PC-3 (cell line): ENCODE results near the gene BMP2. TPM values are rescaled to one million over a fixed set of nuclear protein-coding genes. Genes with fewer than 3 reads are reported as not detected.

Experiments used
- ATAC-seq: fragments of 200-7000 bp; cut with Tn5 transposase; 2 replicates; pipeline ENCODE4 v1.9.1; 2020; ENCODE audit warnings: mild to moderate bottlenecking, moderate library complexity
- BruUV-seq: library from RNA; stranded (reverse); fragments of 400-500 nt; replicated peaks from 2 replicates; lab custom pipeline; 2021; lab: Mats Ljungman, UMichigan
- CTCF ChIA-PET: fragments of 300-600 bp; sonication (Branson Sonifier 250); formaldehyde crosslinking; loops from one replicate; lab custom pipeline; 2022; ENCODE audit warnings: antibody characterized with exemption; lab: Charles Lee
- POLR2A ChIA-PET: fragments of 300-600 bp; sonication (Branson Sonifier 250); formaldehyde crosslinking; loops from one replicate; lab custom pipeline; 2022; ENCODE audit warnings: antibody characterized with exemption; ENCODE audit not compliant: unreplicated experiment; lab: Charles Lee
- DNase-seq: peaks from one replicate; pipeline ENCODE4 v3.0.0-alpha.2; 2015
- H2AFZ ChIP-seq: fragments of 300-600 bp; sonication (generic); 2 replicates; pipeline ENCODE4 v1.6.0; 2016; ENCODE audit warnings: antibody characterized with exemption, low read length
- H3F3A ChIP-seq: fragments of 300-600 bp; sonication (generic); one replicate; pipeline ENCODE4 v1.6.0; 2017; ENCODE audit warnings: antibody characterized with exemption, low read length, control low read depth, mild to moderate bottlenecking; ENCODE audit not compliant: unreplicated experiment
- H3K27ac ChIP-seq: fragments of 300-600 bp; sonication (generic); 2 replicates; pipeline ENCODE4 v1.5.1; 2016; ENCODE audit warnings: mild to moderate bottlenecking, low read length
- H3K27me3 ChIP-seq: fragments of 300-600 bp; sonication (generic); 2 replicates; pipeline ENCODE4 v1.6.1; 2016; ENCODE audit warnings: low read length, mixed read lengths
- H3K36me3 ChIP-seq: fragments of 300-600 bp; sonication (generic); 2 replicates; pipeline ENCODE4 v1.6.1; 2016; ENCODE audit warnings: low read depth, mixed run types, low read length, mixed read lengths
- H3K4me1 ChIP-seq: fragments of 300-600 bp; sonication (generic); 2 replicates; pipeline ENCODE4 v1.5.1; 2016; ENCODE audit warnings: low read length; ENCODE audit not compliant: insufficient read depth
- H3K4me2 ChIP-seq: fragments of 300-600 bp; sonication (generic); 2 replicates; pipeline ENCODE4 v1.6.0; 2016; ENCODE audit warnings: low read length
- H3K4me3 ChIP-seq: fragments of 300-600 bp; sonication (generic); 2 replicates; pipeline ENCODE4 v1.5.1; 2016; ENCODE audit warnings: mild to moderate bottlenecking, low read length, mixed read lengths
- H3K79me2 ChIP-seq: fragments of 300-600 bp; sonication (generic); 2 replicates; pipeline ENCODE4 v1.6.1; 2017; ENCODE audit warnings: low read length, mixed read lengths
- H3K9ac ChIP-seq: fragments of 300-600 bp; sonication (generic); 2 replicates; pipeline ENCODE4 v1.6.0; 2016; ENCODE audit warnings: mild to moderate bottlenecking, low read length
- H3K9me2 ChIP-seq: fragments of 300-600 bp; sonication (generic); replicated peaks from 2 replicates; pipeline ENCODE4 v1.6.1; 2016; ENCODE audit warnings: mixed run types, low read length, mixed read lengths
- H3K9me3 ChIP-seq: fragments of 300-600 bp; sonication (generic); 2 replicates; pipeline ENCODE4 v1.6.1; 2016; ENCODE audit warnings: low read length, mixed read lengths
- H4K20me1 ChIP-seq: fragments of 300-600 bp; sonication (generic); 2 replicates; pipeline ENCODE4 v1.6.1; 2016; ENCODE audit warnings: low read length, mixed read lengths
- CTCF ChIP-seq: fragments of 300-600 bp; sonication (generic); conservative IDR thresholded peaks from 2 replicates; pipeline ENCODE4 v1.5.1; 2017; ENCODE audit warnings: antibody characterized with exemption, low read depth, mild to moderate bottlenecking, low read length
- EZH2 ChIP-seq: fragments of 300-600 bp; sonication (generic); IDR thresholded peaks from one replicate; pipeline ENCODE4 v1.6.1; 2017; ENCODE audit warnings: antibody characterized with exemption, mild to moderate bottlenecking, low read length; ENCODE audit not compliant: unreplicated experiment
- EZH2phosphoT487 ChIP-seq: fragments of 300-600 bp; sonication (generic); IDR thresholded peaks from 2 replicates; pipeline ENCODE4 v1.6.1; 2018; ENCODE audit warnings: mild to moderate bottlenecking, antibody characterized with exemption, low read length, borderline replicate concordance
- intact Hi-C: fragments of 100-400 bp; cut with micrococcal nuclease; formaldehyde crosslinking; loops from 2 replicates; pipeline ENCODE4 v1.9.0; 2023
- total RNA-seq: library from RNA; depleted of rRNA; stranded (reverse); fragments of >200 nt; gene quantifications from 2 replicates; pipeline ENCODE4 v1.2.3, GENCODE V29; 2014

BMP2 gene
- total RNA-seq, 1 experiment from 2014 or later, result 0.73 TPM

DNA sequence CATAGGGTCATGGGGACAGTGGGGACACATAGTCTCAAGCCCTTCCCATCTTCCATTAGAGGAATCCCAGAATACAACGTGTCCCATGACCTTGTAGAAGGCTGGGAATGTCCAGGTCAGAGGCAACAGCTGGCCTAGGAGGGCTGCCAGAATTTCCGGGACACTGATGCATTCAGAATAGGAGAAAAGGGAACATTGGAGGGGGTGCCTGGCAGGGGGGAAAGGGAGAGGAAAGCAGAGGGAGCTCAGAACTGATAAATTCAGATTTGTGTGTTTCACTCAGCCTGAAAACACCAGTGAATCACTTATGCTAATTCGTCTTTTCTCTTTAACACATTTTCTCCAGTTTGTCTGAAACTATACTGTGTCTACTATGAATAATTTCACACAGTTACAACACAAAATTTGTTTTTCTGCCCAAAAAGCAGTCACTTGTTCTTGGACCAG, 35.5 kb upstream of the BMP2 start:
- Histone ChIP-seq H3K36me3 (no peaks in the 10 kb centered on the region), H3K9ac (no peak overlapping the region), H3K27me3 (peaks cover 67% of the 10 kb centered on the region), H3K27ac (no peak overlapping the region), H3K4me2 (no peak overlapping the region), H3K4me3 (no peak overlapping the region), H3K79me2 (no peaks in the 10 kb centered on the region), H2AFZ (no peak overlapping the region), H3K9me3 (no peaks in the 10 kb centered on the region), H3F3A (no peaks in the 10 kb centered on the region), H4K20me1 (no peaks in the 10 kb centered on the region), H3K9me2 (no peaks in the 10 kb centered on the region), H3K4me1 (no peaks in the 10 kb centered on the region)
- DNase-seq (no peak), ATAC-seq (no peak)
- intact Hi-C loops, result no loop called here
- ChIA-PET POLR2A (no interaction called here), CTCF (no interaction called here)
- no peak for TF ChIP-seq EZH2
- TF ChIP-seq EZH2phosphoT487, result no peak
- no peak for TF ChIP-seq CTCF
- no TSS peak for BruUV-seq

DNA sequence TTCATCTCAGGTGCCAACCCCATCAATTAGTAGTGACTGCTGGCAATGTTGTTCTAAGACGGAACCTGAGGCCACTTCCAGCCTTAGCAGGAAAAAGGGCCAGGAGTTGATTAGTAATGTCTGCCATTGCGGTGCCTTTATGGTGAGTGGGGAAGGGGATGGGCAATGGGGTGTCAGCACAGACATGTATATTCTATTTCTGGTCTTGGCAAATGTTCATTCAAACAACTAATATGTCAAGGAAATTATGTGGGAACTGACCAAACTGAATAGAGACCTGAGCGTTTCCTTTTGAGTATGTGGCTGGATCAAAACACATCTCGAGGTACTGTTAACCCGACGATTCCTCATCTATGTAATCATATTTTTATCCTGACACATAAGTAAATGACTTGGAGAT, 34.6 kb upstream of the BMP2 start:
- no peaks in the 10 kb centered on the region for H3K9me3 ChIP-seq
- intact Hi-C loops, result no loop called here
- ATAC-seq (no peak), DNase-seq (no peak)
- no peak overlapping the region for H3K27ac ChIP-seq
- H3K4me3 ChIP-seq, result no peak overlapping the region
- H3F3A ChIP-seq, result no peaks in the 10 kb centered on the region
- POLR2A ChIA-PET, result no interaction called here
- H3K79me2 ChIP-seq, result no peaks in the 10 kb centered on the region
- no peaks in the 10 kb centered on the region for H3K36me3 ChIP-seq
- no peak overlapping the region for H2AFZ ChIP-seq
- H3K4me1 ChIP-seq, result no peaks in the 10 kb centered on the region
- H4K20me1 ChIP-seq, result no peaks in the 10 kb centered on the region
- H3K9me2 ChIP-seq, result no peaks in the 10 kb centered on the region
- H3K4me2 ChIP-seq, result no peak overlapping the region
- H3K27me3 ChIP-seq, result peaks cover 70% of the 10 kb centered on the region
- TF ChIP-seq EZH2phosphoT487, result no peak
- TF ChIP-seq EZH2, result no peak
- TF ChIP-seq CTCF, result no peak
- no TSS peak for BruUV-seq
- no peak overlapping the region for H3K9ac ChIP-seq
- CTCF ChIA-PET, result no interaction called here

DNA sequence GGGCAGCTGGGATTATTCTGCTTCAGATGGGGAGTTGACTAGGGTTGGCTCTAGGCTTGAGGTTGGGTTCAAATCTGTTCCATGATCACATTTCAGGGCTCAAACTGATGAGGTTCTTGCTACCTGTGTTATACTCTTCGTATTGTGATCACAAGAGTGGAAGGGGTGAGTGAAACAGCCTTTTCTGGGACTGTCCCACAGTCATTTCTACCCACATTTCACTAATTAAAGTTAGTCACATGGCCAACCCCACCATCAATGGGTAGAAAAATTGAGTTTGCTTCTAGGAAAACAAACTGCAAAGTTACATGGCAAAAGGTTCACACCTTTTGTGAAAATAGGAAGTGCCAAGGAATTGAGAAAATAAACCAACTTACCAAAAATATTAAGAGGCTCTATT, 33.5 kb upstream of the BMP2 start:
- H2AFZ ChIP-seq, result no peak overlapping the region
- intact Hi-C loops, result no loop called here
- BruUV-seq, result no TSS peak
- POLR2A ChIA-PET, result no interaction called here
- H3K9ac ChIP-seq, result no peak overlapping the region
- ATAC-seq (no peak), DNase-seq (no peak)
- H3K9me3 ChIP-seq, result no peaks in the 10 kb centered on the region
- CTCF ChIA-PET, result no interaction called here
- H3K4me3 ChIP-seq, result no peak overlapping the region
- no peak overlapping the region for H3K4me2 ChIP-seq
- H3F3A ChIP-seq, result no peaks in the 10 kb centered on the region
- peaks cover 77% of the 10 kb centered on the region for H3K27me3 ChIP-seq
- H3K9me2 ChIP-seq, result no peaks in the 10 kb centered on the region
- no peak overlapping the region for H3K27ac ChIP-seq
- H3K4me1 ChIP-seq, result no peaks in the 10 kb centered on the region
- no peaks in the 10 kb centered on the region for H3K36me3 ChIP-seq
- H4K20me1 ChIP-seq, result no peaks in the 10 kb centered on the region
- no peaks in the 10 kb centered on the region for H3K79me2 ChIP-seq
- no peak for TF ChIP-seq EZH2phosphoT487
- TF ChIP-seq EZH2, result no peak
- TF ChIP-seq CTCF, result no peak
